Aorta (tissue), 5 donors: Measurements from ENCODE around the gene ADGRA1. TPM values are rescaled to one million over a fixed set of nuclear protein-coding genes. Genes with fewer than 3 reads are reported as not detected.

Source experiments
- ATAC-seq: fragments of 200-7000 bp; cut with Tn5 transposase; one replicate; pipeline ENCODE4 v1.9.1; 2022; ENCODE audit warnings: moderate library complexity; ENCODE audit not compliant: low FRiP score
- DNase-seq, 2 donors: peaks; one replicate each; pipeline ENCODE4 v3.0.0-alpha.2; 2020
- H3K27ac ChIP-seq, 2 donors: one replicate each; pipeline ENCODE4 v1.5.1; 2013; ENCODE audit warnings: low read length in 2 of 2, mild to moderate bottlenecking in 2 of 2, moderate library complexity in 2 of 2, control low read depth in 1 of 2, inconsistent platforms in 1 of 2, low read depth in 1 of 2
- H3K27me3 ChIP-seq, 2 donors: one replicate each; pipeline ENCODE4 v1.6.1; 2013; ENCODE audit warnings: control low read depth in 1 of 2, low read length in 1 of 2, mild to moderate bottlenecking in 1 of 2, moderate library complexity in 1 of 2; ENCODE audit not compliant: insufficient read depth in 2 of 2, control insufficient read depth in 1 of 2
- H3K36me3 ChIP-seq, 2 donors: one replicate each; pipeline ENCODE4 v1.6.1; 2013; ENCODE audit warnings: control low read depth in 1 of 2, low read length in 1 of 2, mild to moderate bottlenecking in 1 of 2; ENCODE audit not compliant: insufficient read depth in 2 of 2, control insufficient read depth in 1 of 2
- H3K4me1 ChIP-seq, 2 donors: one replicate each; pipeline ENCODE4 v1.6.1; 2013; ENCODE audit warnings: low read length in 2 of 2, control low read depth in 1 of 2, mild to moderate bottlenecking in 1 of 2, moderate library complexity in 1 of 2; ENCODE audit not compliant: insufficient read depth in 2 of 2, control insufficient read depth in 1 of 2
- H3K4me3 ChIP-seq, 2 donors: one replicate each; pipeline ENCODE4 v1.5.1; 2013; ENCODE audit warnings: low read length in 2 of 2, control low read depth in 1 of 2, mild to moderate bottlenecking in 1 of 2
- H3K9me3 ChIP-seq: one replicate; pipeline ENCODE4 v1.6.1; 2013; ENCODE audit warnings: mild to moderate bottlenecking, low read length; ENCODE audit not compliant: control insufficient read depth
- WGBS, 2 donors: extraction: QIAGEN DNeasy Blood & Tissue Kit; methylation state at CpG; one replicate each; pipeline ENCODE4 v1.1.7; 2013; 5-methylcytosine and 5-hydroxymethylcytosine counted together
- intact Hi-C, 2 donors: fragments of 100-400 bp; cut with DNase I; formaldehyde crosslinking; loops; one replicate each; pipeline versions ENCODE4 v1.14.2 to v1.15.0; 2022
- polyA plus RNA-seq, 2 donors: library from polyadenylated mRNA; stranded (reverse); fragments of 200-250 nt; gene quantifications; one replicate each; pipeline ENCODE4 v1.2.3, GENCODE V29; 2013
- total RNA-seq, 2 donors: library from RNA; stranded (reverse); fragmentation: NEBNext Ultra II Directional; extraction: Animal tissue kit (Norgen Biotek cat#: 25700); gene quantifications; one replicate each; pipeline ENCODE4 v1.2.1, GENCODE V29; 2021
- donor health status: healthy with polysubstance abuse.
- donor health status: Bipolar disorder and iron deficiency.
- donor health status: DM: no; HTN: no; CAD: no.
- donor health status: DM: no; HTN: no; CAD: no.
- donor health status: DM: yes; HTN: yes; CAD: no.

The ADGRA1 gene
- total and polyA plus RNA-seq, 4 donors = 0.20 TPM; not detected in 3

- Histone ChIP-seq H3K27ac (no peak overlapping the region), H3K27me3 (no peaks in the 10 kb centered on the region), H3K4me3 (no peak overlapping the region), H3K9me3 (peaks cover 1% of the 10 kb centered on the region), H3K4me1 (no peaks in the 10 kb centered on the region), H3K36me3 (no peaks in the 10 kb centered on the region)
- DNase-seq = no peak
- intact Hi-C loops = no loop called here
- no peak for ATAC-seq
- 21 to 30% methylated on average over 16 of the region's 16 CpGs for WGBS, 2 donors
These were observed 13.7 kb downstream of the ADGRA1 start for GRCh38 chr10:133101416-133101810.

- H3K4me3 ChIP-seq = no peak overlapping the region
- WGBS, 2 donors = 71 to 74% methylated on average over 24 to 29 of the region's 29 CpGs
- no peaks in the 10 kb centered on the region for H3K27me3 ChIP-seq
- DNase-seq (no peak), ATAC-seq (no peak)
- intact Hi-C loops = no loop called here
- no peaks in the 10 kb centered on the region for H3K36me3 ChIP-seq
- no peaks in the 10 kb centered on the region for H3K4me1 ChIP-seq
- H3K9me3 ChIP-seq = peaks cover 4% of the 10 kb centered on the region
- no peak overlapping the region for H3K27ac ChIP-seq
These were observed 14.8 kb downstream of the ADGRA1 start for GRCh38 chr10:133102415-133103095.

- peaks cover 9% of the 10 kb centered on the region for H3K9me3 ChIP-seq
- 70 to 73% methylated on average over 23 to 24 of the region's 24 CpGs for WGBS, 2 donors
- DNase-seq (no peak), ATAC-seq (no peak)
- no peaks in the 10 kb centered on the region for H3K36me3 ChIP-seq
- H3K27me3 ChIP-seq = no peaks in the 10 kb centered on the region
- H3K4me1 ChIP-seq = no peaks in the 10 kb centered on the region
- no peak overlapping the region for H3K4me3 ChIP-seq
- H3K27ac ChIP-seq = no peak overlapping the region
- intact Hi-C loops = no loop called here
These were observed 15.7 kb downstream of the ADGRA1 start for GRCh38 chr10:133103311-133103910.

GRCh38 chr10:133104068-133104962 lies 16.6 kb downstream of the ADGRA1 start:
- Histone ChIP-seq H3K27ac (no peak overlapping the region), H3K9me3 (peaks cover 14% of the 10 kb centered on the region), H3K4me3 (no peak overlapping the region), H3K36me3 (no peaks in the 10 kb centered on the region), H3K4me1 (no peaks in the 10 kb centered on the region), H3K27me3 (no peaks in the 10 kb centered on the region)
- no peak for ATAC-seq
- intact Hi-C loops = no loop called here
- no peak for DNase-seq
- 50 to 54% methylated on average over 35 to 40 of the region's 40 CpGs for WGBS, 2 donors

GRCh38 chr10:133104963-133105640 lies 17.4 kb downstream of the ADGRA1 start:
- Histone ChIP-seq H3K9me3 (peaks cover 15% of the 10 kb centered on the region), H3K4me1 (no peaks in the 10 kb centered on the region), H3K27me3 (no peaks in the 10 kb centered on the region), H3K4me3 (no peak overlapping the region), H3K36me3 (no peaks in the 10 kb centered on the region), H3K27ac (no peak overlapping the region)
- intact Hi-C loops = no loop called here
- ATAC-seq (no peak), DNase-seq (no peak)
- 64 to 66% methylated on average over 30 of the region's 30 CpGs for WGBS, 2 donors

- Histone ChIP-seq H3K4me1 (no peaks in the 10 kb centered on the region), H3K4me3 (no peak overlapping the region), H3K9me3 (peaks cover 15% of the 10 kb centered on the region), H3K27me3 (no peaks in the 10 kb centered on the region), H3K27ac (no peak overlapping the region), H3K36me3 (no peaks in the 10 kb centered on the region)
- 79 to 81% methylated on average over 17 to 19 of the region's 19 CpGs for WGBS, 2 donors
- ATAC-seq (no peak), DNase-seq (no peak)
- intact Hi-C loops = no loop called here
These were observed 18.1 kb downstream of the ADGRA1 start for GRCh38 chr10:133105686-133106390.

GRCh38 chr10:133106516-133106915 lies 18.8 kb downstream of the ADGRA1 start:
- Histone ChIP-seq H3K27me3 (no peaks in the 10 kb centered on the region), H3K9me3 (peaks cover 15% of the 10 kb centered on the region), H3K4me3 (no peak overlapping the region), H3K36me3 (no peaks in the 10 kb centered on the region), H3K27ac (no peak overlapping the region), H3K4me1 (no peaks in the 10 kb centered on the region)
- ATAC-seq (no peak), DNase-seq (no peak)
- intact Hi-C loops = no loop called here
- WGBS, 2 donors = 93 to 94% methylated on average over 18 of the region's 18 CpGs

- ATAC-seq (no peak), DNase-seq (no peak)
- WGBS, 2 donors = 81 to 86% methylated on average over 1 of the region's 1 CpG
- intact Hi-C loops = no loop called here
- no peaks in the 10 kb centered on the region for H3K36me3 ChIP-seq
- no peaks in the 10 kb centered on the region for H3K27me3 ChIP-seq
- no peak overlapping the region for H3K4me3 ChIP-seq
- H3K27ac ChIP-seq = no peak overlapping the region
- H3K9me3 ChIP-seq = peaks cover 15% of the 10 kb centered on the region
- H3K4me1 ChIP-seq = no peaks in the 10 kb centered on the region
These were observed 19.7 kb downstream of the ADGRA1 start for GRCh38 chr10:133107442-133107841.
